H1 (cell line): ENCODE results near the gene GNAQ. TPM values are rescaled to one million over a fixed set of nuclear protein-coding genes. Genes with fewer than 3 reads are reported as not detected.

ENCODE experiments used
- CHD7 ChIP-seq: fragments of 300-600 bp; sonication (generic); IDR thresholded peaks from 2 replicates; pipeline ENCODE4 v1.7.1; 2012; ENCODE audit warnings: low read length, moderate library complexity, mild to moderate bottlenecking, inconsistent platforms; ENCODE audit not compliant: insufficient replicate concordance
- FOSL1 ChIP-seq: IDR thresholded peaks from 2 replicates; pipeline ENCODE4 v1.6.1; 2011; ENCODE audit warnings: mild to moderate bottlenecking, low read depth, low read length, moderate library complexity; ENCODE audit not compliant: insufficient read depth
- HDAC2 ChIP-seq, 2 experiments: fragments of 300-600 bp in 1 of 2; sonication (generic) in 1 of 2; IDR thresholded peaks; 2 replicates each; pipeline ENCODE4 v1.6.1; 2011 to 2012; ENCODE audit warnings: low read depth in 2 of 2, low read length in 2 of 2, mild to moderate bottlenecking in 2 of 2, moderate library complexity in 2 of 2, borderline replicate concordance in 1 of 2, inconsistent platforms in 1 of 2
- JUN ChIP-seq: IDR thresholded peaks from 2 replicates; pipeline ENCODE4 v1.6.1; 2011; ENCODE audit warnings: low read depth, mild to moderate bottlenecking, improper control_type of control experiment, low read length
- NANOG ChIP-seq: IDR thresholded peaks from 2 replicates; pipeline ENCODE4 v1.6.1; 2011; ENCODE audit warnings: low read length, low read depth, mild to moderate bottlenecking, inconsistent platforms; ENCODE audit not compliant: insufficient read depth, poor library complexity, severe bottlenecking
- NRF1 ChIP-seq: IDR thresholded peaks from 2 replicates; pipeline ENCODE4 v1.6.1; 2011; ENCODE audit warnings: mild to moderate bottlenecking, low read depth, low read length, improper control_type of control experiment
- RXRA ChIP-seq: IDR thresholded peaks from 2 replicates; pipeline ENCODE4 v1.6.1; 2011; ENCODE audit warnings: low read depth, mild to moderate bottlenecking, low read length, moderate library complexity; ENCODE audit not compliant: insufficient read depth
- SUZ12 ChIP-seq: fragments of 200-600 bp; sonication (generic); IDR thresholded peaks from 2 replicates; pipeline ENCODE4 v1.6.1; 2012; ENCODE audit warnings: mild to moderate bottlenecking, inconsistent platforms, low read length, moderate library complexity, mixed read lengths
- TAF1 ChIP-seq: IDR thresholded peaks from 2 replicates; pipeline ENCODE4 v1.6.1; 2011; ENCODE audit warnings: mild to moderate bottlenecking, low read depth, low read length
- polyA plus RNA-seq, 7 experiments: library from polyadenylated mRNA; depleted of rRNA in 3 of 7; stranded (reverse) in 5 of 7; unstranded in 2 of 7; fragments of >200 nt in 5 of 7; fragments of 200-250 nt in 2 of 7; gene quantifications; 1 replicate in 5 of 7; 2 replicates in 1 of 7; 4 replicates in 1 of 7; pipeline versions ENCODE4 v1.2.1 to v1.2.3, GENCODE V29; 2011 to 2013; ENCODE audit warnings: missing spikeins in 2 of 7, mixed read lengths in 2 of 7
- total RNA-seq: library from RNA; stranded (reverse); fragmentation: NEBNext Ultra II Directional; extraction: Animal tissue kit (Norgen Biotek cat#: 25700); gene quantifications from 2 replicates; pipeline ENCODE4 v1.2.1, GENCODE V29; 2021

The GNAQ gene
- total and polyA plus RNA-seq, 2 of the 8 experiments (the other 6 are each of a cell fraction or from before 2014, with no cell fraction given): 22.8 to 63.8 TPM

DNA sequence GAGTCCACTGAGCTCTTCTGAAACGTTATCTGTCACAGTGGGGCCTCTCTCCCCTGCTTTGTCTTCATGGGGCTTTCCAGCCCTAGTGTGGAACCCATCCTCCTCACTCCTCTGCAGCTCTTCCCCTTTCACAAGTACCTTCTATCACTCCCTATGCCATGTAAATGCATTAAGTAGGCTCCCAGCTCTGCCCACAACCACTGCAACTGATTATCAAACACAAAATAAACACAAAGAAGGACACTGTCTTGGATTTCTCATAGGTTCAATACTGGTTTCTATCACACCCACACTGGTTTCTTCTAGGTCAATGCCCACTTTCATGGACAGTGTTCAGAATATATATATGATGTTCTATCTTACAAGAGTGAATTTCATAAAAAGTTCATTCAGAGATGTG lies 139.4 kb downstream of the GNAQ start (continued):
- TF ChIP-seq CHD7 (no peak), RXRA (no peak), NANOG (no peak), FOSL1 (no peak), HDAC2 (IDR thresholded peaks at IDR 0.05; ENCODE audit: borderline replicate concordance in 1 of 2, low read depth in 2 of 2, low read length in 2 of 2) (no peak), SUZ12 (no peak), TAF1 (no peak), NRF1 (no peak), JUN (no peak)
